ENCODE measurements around the gene APBA2. TPM values are rescaled to one million over a fixed set of nuclear protein-coding genes. Genes with fewer than 3 reads are reported as not detected.

Gene APBA2
- total RNA-seq, 4 donors from 2014 or later: 2.3 to 15.0 (median 4.6) TPM; not detected in 1

DNA sequence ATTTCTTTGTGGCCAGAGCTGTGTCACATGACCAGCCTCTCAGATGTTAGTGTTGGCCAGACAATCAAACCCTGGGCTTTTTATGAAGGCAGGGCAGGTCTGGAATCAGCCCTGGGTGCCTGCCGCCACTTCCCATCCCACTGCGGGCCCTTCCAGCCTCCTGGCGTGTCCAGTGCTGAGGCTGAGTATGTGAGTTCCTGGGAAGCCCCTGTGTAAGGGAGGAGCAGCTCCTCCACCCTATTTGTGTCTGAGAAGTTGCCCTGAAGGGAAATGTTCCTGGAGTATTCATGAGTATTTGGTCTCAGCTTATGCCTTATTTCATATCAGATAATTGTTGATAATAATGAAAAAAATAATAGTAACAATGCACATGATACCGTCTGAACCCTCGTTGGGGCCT lies 193.7 kb downstream of the APBA2 start:
- no peak for TF ChIP-seq POLR2A (IDR thresholded peaks at IDR 0.05)
- TF ChIP-seq CTCF (IDR thresholded peaks at IDR 0.05): no peak
- no peak overlapping the region for H3K4me3 ChIP-seq
- H3K9me3 ChIP-seq: no peaks in the 10 kb centered on the region
- H3K36me3 ChIP-seq: no peaks in the 10 kb centered on the region
- DNase-seq: no peak
- no peaks in the 10 kb centered on the region for H3K4me1 ChIP-seq
- intact Hi-C loops (cut with DNase I; ENCODE audit: low total_unique reads): no loop called here
- no peak overlapping the region for H3K27ac ChIP-seq
- H3K27me3 ChIP-seq: no peaks in the 10 kb centered on the region

- Histone ChIP-seq H3K27me3 (no peaks in the 10 kb centered on the region), H3K4me3 (no peak overlapping the region), H3K36me3 (no peaks in the 10 kb centered on the region), H3K9me3 (no peaks in the 10 kb centered on the region), H3K27ac (no peak overlapping the region), H3K4me1 (no peaks in the 10 kb centered on the region)
- no peak for TF ChIP-seq POLR2A (IDR thresholded peaks at IDR 0.05)
- no peak for TF ChIP-seq CTCF (IDR thresholded peaks at IDR 0.05)
- no peak for DNase-seq
- intact Hi-C loops (cut with DNase I; ENCODE audit: low total_unique reads): loop anchor here (10.0 kb wide), 1 partner anchor 63 kb away; no protein-coding TSS in a partner anchor
Measured at GRCh38 chr15:29081781-29082180, 196.0 kb downstream of the APBA2 start.

- DNase-seq: no peak
- Histone ChIP-seq H3K4me1 (no peaks in the 10 kb centered on the region), H3K27ac (no peak overlapping the region), H3K4me3 (no peak overlapping the region), H3K36me3 (no peaks in the 10 kb centered on the region), H3K9me3 (no peaks in the 10 kb centered on the region), H3K27me3 (no peaks in the 10 kb centered on the region)
- intact Hi-C loops (cut with DNase I; ENCODE audit: low total_unique reads): loop anchor here (10.0 kb wide), 1 partner anchor 62 kb away; no protein-coding TSS in a partner anchor
- TF ChIP-seq CTCF (IDR thresholded peaks at IDR 0.05) (no peak), POLR2A (IDR thresholded peaks at IDR 0.05) (no peak)
Measured at GRCh38 chr15:29083161-29083560, 197.4 kb downstream of the APBA2 start.

DNA sequence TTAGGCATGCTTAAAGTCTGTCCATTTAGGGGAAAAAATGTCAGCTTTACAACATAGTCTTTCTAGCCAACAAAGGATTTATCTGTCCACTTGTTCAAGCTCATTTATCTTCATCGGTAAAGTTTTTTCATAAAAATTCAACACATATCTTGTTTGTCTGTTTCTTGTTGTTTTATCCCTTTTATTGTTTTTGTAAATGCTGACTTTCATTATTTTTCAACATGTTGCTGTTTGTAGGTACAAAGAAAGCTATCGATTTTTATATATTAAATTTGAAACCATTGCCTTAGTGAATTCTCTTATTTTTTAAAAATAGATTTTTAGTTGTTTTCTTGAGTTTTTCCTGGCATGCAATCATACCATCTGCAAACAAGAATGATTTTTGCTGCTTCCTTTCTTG lies 198.1 kb downstream of the APBA2 start:
- no peaks in the 10 kb centered on the region for H3K36me3 ChIP-seq
- no peak overlapping the region for H3K4me3 ChIP-seq
- DNase-seq: no peak
- intact Hi-C loops (cut with DNase I; ENCODE audit: low total_unique reads): loop anchor here (10.0 kb wide), 1 partner anchor 61 kb away; no protein-coding TSS in a partner anchor
- no peak overlapping the region for H3K27ac ChIP-seq
- no peaks in the 10 kb centered on the region for H3K4me1 ChIP-seq
- no peaks in the 10 kb centered on the region for H3K9me3 ChIP-seq
- TF ChIP-seq CTCF (IDR thresholded peaks at IDR 0.05): no peak
- no peak for TF ChIP-seq POLR2A (IDR thresholded peaks at IDR 0.05)
- H3K27me3 ChIP-seq: no peaks in the 10 kb centered on the region

- intact Hi-C loops (cut with DNase I; ENCODE audit: low total_unique reads): loop anchor here (10.0 kb wide), 1 partner anchor 59 kb away; no protein-coding TSS in a partner anchor
- no peak for DNase-seq
- no peak overlapping the region for H3K4me3 ChIP-seq
Measured at GRCh38 chr15:29086001-29086400, 200.2 kb downstream of the APBA2 start.

More at GRCh38 chr15:29086001-29086400, 200.2 kb downstream of the APBA2 start:
- Histone ChIP-seq H3K27ac (no peak overlapping the region), H3K4me1 (no peaks in the 10 kb centered on the region), H3K9me3 (no peaks in the 10 kb centered on the region), H3K36me3 (no peaks in the 10 kb centered on the region), H3K27me3 (no peaks in the 10 kb centered on the region)
- TF ChIP-seq CTCF (IDR thresholded peaks at IDR 0.05) (no peak), POLR2A (IDR thresholded peaks at IDR 0.05) (no peak)
